Spleen (tissue), 11 donors: Measurements from ENCODE around the gene CNNM2. TPM values are rescaled to one million over a fixed set of nuclear protein-coding genes. Genes with fewer than 3 reads are reported as not detected.
A peak's percentile ranks its signal among the peaks of the same experiment; 100 is the strongest.

Experiments used
- DNase-seq: peaks from one replicate; pipeline ENCODE4 v3.0.0-alpha.2; 2020
- H3K27ac ChIP-seq, 8 donors: fragments of 200-600 bp; sonication (generic) in 7 of 8; 1 replicate in 4 of 8; 2 replicates in 4 of 8; pipeline versions ENCODE4 v1.5.0 to v1.8.0; 2016 to 2021; ENCODE audit warnings: inconsistent platforms in 4 of 8, mild to moderate bottlenecking in 4 of 8, moderate library complexity in 1 of 8
- H3K27me3 ChIP-seq, 7 donors: fragments of 200-600 bp; sonication (generic) in 6 of 7; replicated peaks in 1 of 7; 1 replicate in 4 of 7; 2 replicates in 3 of 7; pipeline versions ENCODE4 v1.5.0 to v1.8.0; 2016 to 2021; ENCODE audit warnings: inconsistent platforms in 3 of 7, mild to moderate bottlenecking in 1 of 7
- H3K36me3 ChIP-seq, 6 donors: fragments of 200-600 bp; sonication (generic) in 5 of 6; 1 replicate in 4 of 6; 2 replicates in 2 of 6; pipeline versions ENCODE4 v1.5.0 to v1.8.0; 2016 to 2021; ENCODE audit warnings: inconsistent platforms in 2 of 6
- H3K4me1 ChIP-seq, 6 donors: fragments of 200-600 bp; sonication (generic) in 5 of 6; 1 replicate in 3 of 6; 2 replicates in 3 of 6; pipeline versions ENCODE4 v1.5.0 to v1.8.0; 2016 to 2021; ENCODE audit warnings: inconsistent platforms in 3 of 6
- H3K4me3 ChIP-seq, 8 donors: fragments of 200-600 bp; sonication (generic) in 7 of 8; 1 replicate in 4 of 8; 2 replicates in 4 of 8; pipeline versions ENCODE4 v1.5.0 to v1.8.0; 2016 to 2021; ENCODE audit warnings: inconsistent platforms in 4 of 8, mild to moderate bottlenecking in 4 of 8, moderate library complexity in 2 of 8
- H3K9me3 ChIP-seq, 8 donors: fragments of 200-600 bp; sonication (generic) in 7 of 8; 1 replicate in 4 of 8; 2 replicates in 4 of 8; pipeline versions ENCODE4 v1.5.0 to v1.8.0; 2016 to 2021; ENCODE audit warnings: inconsistent platforms in 4 of 8
- POLR2A ChIP-seq, 3 donors: fragments of 450-650 bp; IDR thresholded peaks; one replicate each; pipeline ENCODE4 v1.5.1; 2017; ENCODE audit warnings: antibody characterized with exemption in 3 of 3, mild to moderate bottlenecking in 1 of 3
- POLR2AphosphoS5 ChIP-seq, 3 donors: sonication (generic); formaldehyde crosslinking; IDR thresholded peaks; one replicate each; pipeline ENCODE4 v1.5.1; 2017; ENCODE audit warnings: antibody characterized with exemption in 3 of 3
- WGBS, 5 donors: extraction: QIAGEN DNeasy Blood & Tissue Kit in 3 of 5; methylation state at CpG; one replicate each; pipeline versions ENCODE4 v1.1.5 to v1.1.7; 2013 to 2018; 5-methylcytosine and 5-hydroxymethylcytosine counted together
- intact Hi-C: fragments of 100-400 bp; cut with DNase I; formaldehyde crosslinking; loops from one replicate; pipeline ENCODE4 v1.15.0; 2023; ENCODE audit warnings: low total_unique reads
- polyA plus RNA-seq, 3 donors: library from polyadenylated mRNA; stranded (reverse); fragments of 200-250 nt; gene quantifications; one replicate each; pipeline ENCODE4 v1.2.1, GENCODE V29; 2013
- total RNA-seq, 7 donors: library from RNA; depleted of rRNA in 3 of 7; stranded (reverse); fragments of >200 nt in 3 of 7; fragmentation: NEBNext Ultra II Directional in 4 of 7; extraction: Animal tissue kit (Norgen Biotek cat#: 25700) in 4 of 7; gene quantifications; one replicate each; pipeline versions ENCODE4 v1.1.0 to v1.2.1, GENCODE V29; 2016 to 2021
- TF ChIP-seq, protein P1 (sequence below), 11 experiments: fragments of 200-600 bp in 7 of 11; fragments of 450-650 bp in 4 of 11; sonication (generic) in 4 of 11; IDR thresholded peaks in 8 of 11; conservative IDR thresholded peaks in 3 of 11; 1 replicate in 7 of 11; 2 replicates in 4 of 11; pipeline versions ENCODE4 v1.4.0 to v1.8.0; 2016 to 2021; ENCODE audit warnings: antibody characterized with exemption in 11 of 11, inconsistent platforms in 4 of 11, mild to moderate bottlenecking in 1 of 11
- donor health status: healthy with polysubstance abuse.
- donor health status: DM: no; HTN: no; CAD: no; lungs with moderate emphysema.
- donor health status: DM: no; HTN: no; CAD: no.
- donor health status: Bipolar disorder and iron deficiency.
- donor health status: healthy.
- donor health status: DM: no; HTN: no; CAD: no.
- donor health status: DM: yes; HTN: yes; CAD: no.

Gene CNNM2
- total and polyA plus RNA-seq, 10 donors = 0.65 to 9.9 (median 7.5) TPM

DNA sequence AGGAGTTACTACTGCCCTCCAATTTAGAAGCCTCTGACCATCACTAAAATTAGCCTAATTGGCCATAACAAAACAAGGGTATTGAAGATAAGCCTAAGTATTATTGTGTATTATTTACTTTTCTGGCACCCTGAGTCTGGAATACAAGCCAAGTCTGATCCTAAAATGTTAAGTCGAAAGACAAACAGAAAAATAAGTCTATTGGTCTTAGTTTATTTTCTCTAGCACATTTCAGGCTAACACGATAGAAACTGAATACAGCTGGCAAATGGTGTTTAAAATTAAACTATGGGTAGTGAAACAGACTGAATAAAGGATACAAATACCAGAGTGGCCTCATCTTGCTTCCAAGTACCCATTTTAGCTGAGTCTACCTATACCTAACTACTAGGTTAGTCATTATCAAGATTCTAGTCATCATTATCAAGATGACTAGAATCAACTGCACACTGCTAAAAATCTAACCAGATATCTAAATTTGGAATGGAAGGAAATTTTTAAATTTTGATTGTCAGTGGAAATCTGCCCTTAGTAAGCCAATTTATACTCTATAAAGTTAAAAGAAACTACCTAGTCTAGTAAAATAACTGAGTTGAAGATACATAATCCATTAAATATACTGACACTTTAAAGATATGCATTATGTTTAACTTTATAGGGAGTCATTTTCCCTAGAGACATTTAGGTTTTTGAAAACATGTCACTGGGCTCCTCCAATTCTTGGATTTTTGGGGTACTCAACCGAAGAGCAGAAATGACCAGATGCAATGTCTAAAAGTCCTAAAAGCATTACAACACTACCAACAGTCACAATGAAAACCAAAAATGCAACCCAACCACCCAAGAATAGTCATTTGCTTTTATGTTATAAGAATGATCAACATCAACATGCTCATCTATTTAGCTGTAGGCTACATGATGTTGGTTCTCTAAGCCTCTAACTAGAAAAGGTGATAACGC, 194.1 kb downstream of the CNNM2 start:
- Histone ChIP-seq H3K4me3 (no peak overlapping the region), H3K9me3 (no peaks in the 10 kb centered on the region), H3K36me3 (peaks cover 0 to 42% (median 2%) of the 10 kb centered on the region in 6 donors), H3K27me3 (no peaks in the 10 kb centered on the region), H3K4me1 (peaks cover 0 to 40% (median 10%) of the 10 kb centered on the region in 6 donors), H3K27ac (peak overlapping the region in 4 of 8 donors; percentile 39 to 54 (median 44))
- 83 to 92% (median 90%) methylated on average over 4 of the region's 4 CpGs for WGBS, 5 donors
- intact Hi-C loops = no loop called here
- DNase-seq = no peak
- TF ChIP-seq, protein P1, sequence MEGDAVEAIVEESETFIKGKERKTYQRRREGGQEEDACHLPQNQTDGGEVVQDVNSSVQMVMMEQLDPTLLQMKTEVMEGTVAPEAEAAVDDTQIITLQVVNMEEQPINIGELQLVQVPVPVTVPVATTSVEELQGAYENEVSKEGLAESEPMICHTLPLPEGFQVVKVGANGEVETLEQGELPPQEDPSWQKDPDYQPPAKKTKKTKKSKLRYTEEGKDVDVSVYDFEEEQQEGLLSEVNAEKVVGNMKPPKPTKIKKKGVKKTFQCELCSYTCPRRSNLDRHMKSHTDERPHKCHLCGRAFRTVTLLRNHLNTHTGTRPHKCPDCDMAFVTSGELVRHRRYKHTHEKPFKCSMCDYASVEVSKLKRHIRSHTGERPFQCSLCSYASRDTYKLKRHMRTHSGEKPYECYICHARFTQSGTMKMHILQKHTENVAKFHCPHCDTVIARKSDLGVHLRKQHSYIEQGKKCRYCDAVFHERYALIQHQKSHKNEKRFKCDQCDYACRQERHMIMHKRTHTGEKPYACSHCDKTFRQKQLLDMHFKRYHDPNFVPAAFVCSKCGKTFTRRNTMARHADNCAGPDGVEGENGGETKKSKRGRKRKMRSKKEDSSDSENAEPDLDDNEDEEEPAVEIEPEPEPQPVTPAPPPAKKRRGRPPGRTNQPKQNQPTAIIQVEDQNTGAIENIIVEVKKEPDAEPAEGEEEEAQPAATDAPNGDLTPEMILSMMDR (IDR thresholded peaks at IDR 0.05 in 8 of 11, conservative IDR thresholded peaks at IDR 0.05 in 3 of 11) = no peak
- TF ChIP-seq POLR2AphosphoS5 (IDR thresholded peaks at IDR 0.05) (no peak), POLR2A (IDR thresholded peaks at IDR 0.05) (no peak)

DNA sequence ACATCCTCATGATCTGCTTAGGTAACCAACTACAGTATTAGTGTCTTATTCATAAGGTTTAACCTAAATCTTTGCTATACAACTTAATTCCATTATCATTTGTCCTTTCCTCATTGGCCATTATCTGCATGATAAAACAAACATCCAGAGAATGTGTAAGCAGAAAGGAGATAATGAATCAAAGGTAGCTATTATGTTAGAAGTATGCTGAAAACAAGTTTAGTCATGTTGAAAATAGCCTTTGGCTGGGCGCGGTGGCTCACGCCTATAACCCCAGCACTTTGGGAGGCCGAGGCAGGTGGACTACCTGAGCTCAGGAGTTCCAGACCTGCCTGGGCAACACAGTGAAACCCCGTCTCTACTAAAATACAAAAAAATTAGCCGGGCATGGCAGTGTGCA, 196.8 kb downstream of the CNNM2 start:
- Histone ChIP-seq H3K4me3 (no peak overlapping the region), H3K9me3 (no peaks in the 10 kb centered on the region), H3K4me1 (peaks cover 0 to 33% (median 11%) of the 10 kb centered on the region in 6 donors), H3K27ac (no peak overlapping the region), H3K27me3 (no peaks in the 10 kb centered on the region), H3K36me3 (peaks cover 0 to 41% (median 5%) of the 10 kb centered on the region in 6 donors)
- intact Hi-C loops = no loop called here
- 94 to 98% (median 98%) methylated on average over 6 of the region's 6 CpGs for WGBS, 5 donors
- DNase-seq = no peak
- TF ChIP-seq POLR2AphosphoS5 (IDR thresholded peaks at IDR 0.05) (no peak), POLR2A (IDR thresholded peaks at IDR 0.05) (no peak)
- TF ChIP-seq, protein P1 (IDR thresholded peaks at IDR 0.05 in 8 of 11, conservative IDR thresholded peaks at IDR 0.05 in 3 of 11) = no peak

DNA sequence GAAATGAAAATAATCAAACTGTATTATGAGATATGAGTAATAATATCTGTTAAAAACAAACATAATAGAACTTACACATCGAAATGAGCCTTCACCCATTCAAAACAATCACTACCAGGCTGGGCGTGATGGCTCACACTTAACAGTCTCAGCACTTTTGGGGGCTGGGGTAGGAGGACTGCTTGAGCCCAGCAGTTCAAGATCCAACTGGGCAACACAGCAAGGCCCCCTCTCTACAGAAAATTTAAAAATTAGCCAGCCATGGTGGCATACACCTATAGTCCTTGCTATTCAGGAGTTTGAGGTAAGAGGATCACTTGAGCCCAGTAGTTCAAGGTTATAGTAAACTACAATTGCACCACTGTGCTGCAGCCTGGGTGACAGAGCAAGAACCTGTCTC, 199.2 kb downstream of the CNNM2 start:
- Histone ChIP-seq H3K9me3 (no peaks in the 10 kb centered on the region), H3K4me1 (peaks cover 0 to 21% (median 10%) of the 10 kb centered on the region in 6 donors), H3K27me3 (no peaks in the 10 kb centered on the region), H3K27ac (no peak overlapping the region), H3K36me3 (peaks cover 0 to 36% (median 4%) of the 10 kb centered on the region in 6 donors), H3K4me3 (no peak overlapping the region)
- intact Hi-C loops = no loop called here
- TF ChIP-seq POLR2A (IDR thresholded peaks at IDR 0.05) (no peak), POLR2AphosphoS5 (IDR thresholded peaks at IDR 0.05) (no peak)
- TF ChIP-seq, protein P1 (IDR thresholded peaks at IDR 0.05 in 8 of 11, conservative IDR thresholded peaks at IDR 0.05 in 3 of 11) = no peak
- WGBS, 5 donors = 94 to 100% (median 96%) methylated on average over 2 of the region's 2 CpGs
- DNase-seq = no peak

DNA sequence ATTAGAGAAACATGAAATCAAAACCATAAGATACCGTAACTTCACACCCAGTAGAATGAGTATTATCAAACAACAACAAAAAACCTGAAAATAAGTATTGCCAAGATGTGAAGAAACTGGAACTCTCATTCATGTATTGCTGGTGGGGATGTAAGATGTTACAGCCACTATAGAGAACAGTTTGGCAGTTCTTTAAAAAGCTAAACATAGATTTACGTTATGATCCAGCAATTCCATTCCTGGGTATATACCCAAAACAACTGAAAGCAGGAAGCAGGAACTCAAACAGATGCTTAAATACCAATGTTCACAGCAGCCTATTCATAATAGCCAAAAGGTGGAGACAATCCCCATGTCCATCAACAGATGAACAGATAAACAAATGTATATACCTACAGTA, 202.5 kb downstream of the CNNM2 start:
- intact Hi-C loops = no loop called here
- WGBS, 5 donors = 85 to 93% (median 86%) methylated on average over 2 of the region's 2 CpGs
- DNase-seq = no peak
- Histone ChIP-seq H3K27me3 (no peaks in the 10 kb centered on the region), H3K36me3 (peaks cover 0 to 36% (median 3%) of the 10 kb centered on the region in 6 donors), H3K9me3 (no peaks in the 10 kb centered on the region), H3K27ac (no peak overlapping the region), H3K4me3 (no peak overlapping the region), H3K4me1 (peaks cover 0 to 39% (median 16%) of the 10 kb centered on the region in 6 donors)
- TF ChIP-seq, protein P1 (IDR thresholded peaks at IDR 0.05 in 8 of 11, conservative IDR thresholded peaks at IDR 0.05 in 3 of 11) = no peak
- TF ChIP-seq POLR2A (IDR thresholded peaks at IDR 0.05) (no peak), POLR2AphosphoS5 (IDR thresholded peaks at IDR 0.05) (no peak)
